Measurements from ENCODE around the gene PPARA.

DNA sequence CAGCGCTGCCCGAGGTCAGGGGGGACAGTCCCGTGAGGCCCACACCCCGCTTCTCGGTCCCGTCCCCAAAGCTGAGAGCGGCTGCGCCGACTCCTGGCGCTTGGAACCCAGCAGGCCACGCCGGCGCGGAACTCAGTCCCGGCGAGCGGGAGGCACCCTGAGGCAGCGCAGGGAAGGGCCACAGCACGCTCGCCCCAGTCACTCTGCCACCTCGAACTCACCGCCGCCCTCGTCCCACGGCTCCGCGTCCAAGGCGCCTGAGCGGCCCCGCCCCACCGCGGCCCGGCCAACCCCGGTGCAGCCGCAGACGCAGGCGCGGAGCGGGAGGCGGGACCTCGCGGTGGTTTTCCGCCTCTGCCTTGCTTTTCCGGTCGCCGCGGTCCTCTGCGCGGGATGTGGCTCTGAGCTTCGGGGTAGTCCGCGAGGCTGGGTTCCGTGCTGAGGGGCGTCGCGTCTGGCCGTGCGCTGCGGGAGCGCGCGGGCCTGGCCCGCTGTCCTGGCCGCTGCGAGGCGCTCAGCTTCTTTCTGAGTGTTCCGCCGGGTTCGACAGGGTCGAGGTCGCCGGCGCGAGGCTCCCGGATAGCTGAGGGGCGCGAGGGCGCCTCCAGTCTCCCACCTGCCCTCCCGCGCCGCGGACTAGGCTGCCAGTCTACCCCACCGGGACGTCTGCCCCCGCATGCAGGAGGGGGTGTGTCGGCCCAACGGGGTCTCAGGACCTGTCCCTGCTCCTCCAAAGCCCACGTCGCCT lies 99.9 kb downstream of the PPARA start, which contains the start of gene CDPF1:
- TF ChIP-seq CTCF (IDR thresholded peaks at IDR 0.05) (no peak), POLR2A (IDR thresholded peaks at IDR 0.05) (peak in 1 of 2 donors; percentile 95)
